HEK293T (cell line): Measurements from ENCODE around the gene SH3RF2.

Source experiments
- CTCF ChIA-PET: fragments of 350-600 bp; formaldehyde crosslinking; extraction: SDS; loops from one replicate; lab custom pipeline; 2021; ENCODE audit warnings: antibody characterized with exemption, inconsistent platforms; lab: Yijun Ruan, JAX
- POLR2A ChIA-PET: fragments of 350-600 bp; formaldehyde crosslinking; extraction: SDS; loops from one replicate; lab custom pipeline; 2020; ENCODE audit warnings: antibody characterized with exemption, inconsistent platforms; lab: Yijun Ruan, JAX
- DNase-seq: peaks from one replicate; pipeline ENCODE4 v3.0.0; 2012; ENCODE audit warnings: mixed read lengths; ENCODE audit errors: extremely low spot score
- ARNT ChIP-seq: fragments of 450-650 bp; IDR thresholded peaks from 2 replicates; pipeline ENCODE4 v1.6.1; 2017; ENCODE audit warnings: mild to moderate bottlenecking
- BHLHE40 ChIP-seq: fragments of 450-650 bp; IDR thresholded peaks from 2 replicates; pipeline ENCODE4 v1.6.1; 2016; ENCODE audit warnings: mild to moderate bottlenecking, moderate library complexity, borderline replicate concordance
- CTBP1 ChIP-seq: fragments of 450-650 bp; IDR thresholded peaks from 2 replicates; pipeline ENCODE4 v1.6.1; 2016; ENCODE audit warnings: borderline replicate concordance
- ELF4 ChIP-seq: fragments of 450-650 bp; IDR thresholded peaks from 2 replicates; pipeline ENCODE4 v1.6.1; 2017; ENCODE audit warnings: antibody characterized with exemption
- FOXA1 ChIP-seq: fragments of 450-650 bp; IDR thresholded peaks from 2 replicates; pipeline ENCODE4 v1.6.1; 2016; ENCODE audit warnings: mild to moderate bottlenecking
- FOXK2 ChIP-seq: fragments of 450-650 bp; IDR thresholded peaks from 2 replicates; pipeline ENCODE4 v1.6.1; 2016; ENCODE audit warnings: mild to moderate bottlenecking
- FOXM1 ChIP-seq: fragments of 450-650 bp; IDR thresholded peaks from 2 replicates; pipeline ENCODE4 v1.6.1; 2017; ENCODE audit warnings: mild to moderate bottlenecking, borderline replicate concordance
- HDGF ChIP-seq: fragments of 450-650 bp; IDR thresholded peaks from 2 replicates; pipeline ENCODE4 v1.6.1; 2017; ENCODE audit warnings: antibody characterized with exemption, borderline replicate concordance
- L3MBTL2 ChIP-seq: fragments of 450-650 bp; conservative IDR thresholded peaks from 2 replicates; pipeline ENCODE4 v1.6.1; 2016; ENCODE audit warnings: mild to moderate bottlenecking
- LEF1 ChIP-seq: fragments of 450-650 bp; IDR thresholded peaks from 2 replicates; pipeline ENCODE4 v1.6.1; 2017; ENCODE audit warnings: mild to moderate bottlenecking, borderline replicate concordance
- NFRKB ChIP-seq: fragments of 450-650 bp; IDR thresholded peaks from 2 replicates; pipeline ENCODE4 v1.6.1; 2016; ENCODE audit warnings: mild to moderate bottlenecking, moderate library complexity
- PKNOX1 ChIP-seq: fragments of 450-650 bp; IDR thresholded peaks from 2 replicates; pipeline ENCODE4 v1.6.1; 2016
- SP1 ChIP-seq: fragments of 450-650 bp; IDR thresholded peaks from 2 replicates; pipeline ENCODE4 v1.6.1; 2017
- SUZ12 ChIP-seq: fragments of 450-650 bp; IDR thresholded peaks from 2 replicates; pipeline ENCODE4 v1.6.1; 2016; ENCODE audit warnings: mild to moderate bottlenecking
- TARDBP ChIP-seq: fragments of 450-650 bp; IDR thresholded peaks from 2 replicates; pipeline ENCODE4 v1.6.1; 2016
- ZNF384 ChIP-seq: fragments of 450-650 bp; IDR thresholded peaks from 2 replicates; pipeline ENCODE4 v1.6.1; 2016

SH3RF2 gene

GRCh38 chr5:146025681-146026080 is 89.3 kb downstream of the SH3RF2 start:
- DNase-seq = no peak
- CTCF ChIA-PET = interaction anchor here (1.7 kb wide), 1 partner anchor 16 kb away, joined by 4 read pairs; no protein-coding TSS in a partner anchor

DNA sequence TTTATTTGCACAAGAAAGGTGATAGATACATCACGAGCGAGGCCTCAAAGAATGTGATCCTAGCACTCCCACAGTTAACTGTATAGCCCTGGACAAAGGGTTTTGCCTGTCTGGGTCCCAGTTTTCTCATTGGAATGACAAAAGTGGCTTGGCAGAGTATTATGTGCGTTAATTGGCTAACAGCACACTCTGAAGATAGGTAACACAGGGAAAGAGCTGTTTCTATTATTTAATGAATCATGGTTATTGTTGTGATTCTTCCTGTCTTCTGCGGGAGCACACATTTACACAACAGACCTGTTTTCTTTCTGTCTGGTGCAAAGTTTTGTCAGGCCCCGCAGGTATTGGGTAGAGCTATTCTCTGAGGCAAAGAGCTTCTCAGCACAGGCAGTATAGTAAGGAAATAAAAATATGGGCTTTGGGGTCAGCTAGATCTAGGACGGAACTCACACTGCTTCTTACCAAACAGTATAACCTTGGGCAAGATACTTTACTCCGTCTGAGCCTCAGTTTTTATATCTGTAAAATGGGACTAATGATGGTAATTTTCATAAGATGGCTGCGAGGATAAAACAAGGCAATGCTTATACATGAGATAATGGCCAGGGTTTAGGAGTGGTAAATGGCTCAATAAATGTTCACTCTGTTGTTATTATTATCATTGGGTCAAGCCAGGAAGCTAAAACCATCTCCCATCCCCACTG is 90.1 kb downstream of the SH3RF2 start:
- ChIA-PET POLR2A (no interaction called here), CTCF (interaction anchor here (1.7 kb wide), 1 partner anchor 15 kb away, joined by 5 read pairs; no protein-coding TSS in a partner anchor)
- DNase-seq = no peak
- TF ChIP-seq PKNOX1 (no peak), NFRKB (no peak), ELF4 (no peak), TARDBP (no peak), HDGF (no peak), BHLHE40 (no peak), FOXA1 (no peak), SP1 (no peak), FOXM1 (no peak), ZNF384 (no peak)

More at GRCh38 chr5:146025681-146026080, 89.3 kb downstream of the SH3RF2 start:
- POLR2A ChIA-PET = no interaction called here
- TF ChIP-seq HDGF (no peak), SUZ12 (no peak), SP1 (no peak), TARDBP (no peak), ELF4 (no peak), CTBP1 (no peak), FOXM1 (no peak), NFRKB (no peak), FOXK2 (no peak), LEF1 (no peak), ZNF384 (no peak), ARNT (no peak), BHLHE40 (no peak), PKNOX1 (no peak), L3MBTL2 (no peak), FOXA1 (no peak)

GRCh38 chr5:146027751-146028150 is 91.4 kb downstream of the SH3RF2 start:
- ChIA-PET POLR2A (no interaction called here), CTCF (interaction anchor here (1.7 kb wide), 1 partner anchor 13 kb away, joined by 5 read pairs; no protein-coding TSS in a partner anchor)
- TF ChIP-seq LEF1 = no peak
- no peak for TF ChIP-seq BHLHE40
- no peak for TF ChIP-seq ELF4
- no peak for TF ChIP-seq CTBP1
- TF ChIP-seq FOXK2 = no peak
- TF ChIP-seq ZNF384 = no peak
- no peak for TF ChIP-seq L3MBTL2
- TF ChIP-seq HDGF = no peak
- no peak for TF ChIP-seq NFRKB
- TF ChIP-seq SP1 = no peak
- TF ChIP-seq TARDBP = no peak
- no peak for TF ChIP-seq PKNOX1
- TF ChIP-seq ARNT = no peak
- no peak for TF ChIP-seq FOXA1
- TF ChIP-seq SUZ12 = no peak
- no peak for TF ChIP-seq FOXM1
- no peak for DNase-seq

- ChIA-PET POLR2A (no interaction called here), CTCF (interaction anchor here (0.6 to 2.6 kb wide), 2 partner anchors 8 to 17 kb away, joined by 3 to 14 read pairs; no protein-coding TSS in a partner anchor)
- TF ChIP-seq ELF4 = no peak
- TF ChIP-seq SP1 = no peak
- no peak for TF ChIP-seq TARDBP
- no peak for TF ChIP-seq FOXK2
- TF ChIP-seq PKNOX1 = no peak
- TF ChIP-seq CTBP1 = no peak
- TF ChIP-seq FOXA1 = no peak
- no peak for TF ChIP-seq SUZ12
- TF ChIP-seq ARNT = no peak
- DNase-seq = no peak
Observed at GRCh38 chr5:146032911-146033310, 96.5 kb downstream of the SH3RF2 start.

- no peak for DNase-seq
- CTCF ChIA-PET = no interaction called here
- TF ChIP-seq ARNT = no peak
- no peak for TF ChIP-seq SUZ12
- no peak for TF ChIP-seq ZNF384
- TF ChIP-seq FOXK2 = no peak
- TF ChIP-seq FOXA1 = no peak
- TF ChIP-seq SP1 = no peak
- no peak for TF ChIP-seq PKNOX1
- TF ChIP-seq BHLHE40 = no peak
- no peak for TF ChIP-seq LEF1
- POLR2A ChIA-PET = no interaction called here
Observed at GRCh38 chr5:146034127-146034526, 97.7 kb downstream of the SH3RF2 start.
